K562 (cell line): ENCODE measurements around the gene CHST13. TPM values are rescaled to one million over a fixed set of nuclear protein-coding genes. Genes with fewer than 3 reads are reported as not detected.

Experiments
- ATAC-seq: fragments of 200-7000 bp; cut with Tn5 transposase; 3 replicates; pipeline ENCODE4 v1.9.1; 2020; ENCODE audit warnings: moderate library complexity
- BruUV-seq: library from RNA; stranded (reverse); fragments of 400-500 nt; replicated peaks from 2 replicates; lab custom pipeline; 2021; lab: Mats Ljungman, UMichigan
- CTCF ChIA-PET: fragments of 300-600 bp; formaldehyde crosslinking; extraction: SDS; loops from one replicate; lab custom pipeline; 2021; ENCODE audit warnings: low intra/inter-chr PET ratio; lab: Yijun Ruan, JAX
- POLR2A ChIA-PET: fragments of 300-600, 350-650 bp; sonication (Branson Sonifier 250); formaldehyde crosslinking; extraction: SDS; loops from one replicate; lab custom pipeline; 2021; ENCODE audit warnings: antibody characterized with exemption, inconsistent platforms; lab: Yijun Ruan, JAX
- DNase-seq, 4 experiments: peaks; one replicate each; pipeline versions ENCODE4 v3.0.0 to v3.0.0-alpha.2; 2011 to 2018; ENCODE audit warnings: low spot score in 3 of 4, mixed read lengths in 3 of 4; ENCODE audit errors: extremely low read depth in 1 of 4
- FAIRE-seq: peaks from 2 replicates; lab custom pipeline; 2011; peaks lifted over from hg19 to GRCh38; lab: Jason Lieb, UNC
- H2AFZ ChIP-seq: 2 replicates; pipeline ENCODE4 v1.6.0; 2011; ENCODE audit warnings: low read depth, low read length, control low read depth, inconsistent platforms
- H3K27ac ChIP-seq: fragments of 200-600 bp; 3 replicates; pipeline ENCODE4 v1.8.0; 2011; ENCODE audit warnings: low read depth, mild to moderate bottlenecking, control low read depth, inconsistent platforms, low read length, moderate library complexity, mixed read lengths; ENCODE audit errors: extremely low read depth
- H3K27me3 ChIP-seq, 2 experiments: fragments of 300-600 bp in 1 of 2; 2 replicates in 1 of 2; 3 replicates in 1 of 2; pipeline versions ENCODE4 v1.6.0 to v1.8.0; 2011; ENCODE audit warnings: inconsistent platforms in 2 of 2, low read length in 2 of 2, mild to moderate bottlenecking in 1 of 2, mixed read lengths in 1 of 2, moderate library complexity in 1 of 2; ENCODE audit not compliant: control insufficient read depth in 2 of 2, insufficient read depth in 2 of 2
- H3K36me3 ChIP-seq: fragments of 300-600 bp; 3 replicates; pipeline ENCODE4 v1.8.0; 2011; ENCODE audit warnings: mild to moderate bottlenecking, low read length, inconsistent platforms; ENCODE audit not compliant: control insufficient read depth, insufficient read depth
- H3K4me1 ChIP-seq, 2 experiments: fragments of 200-600 bp in 1 of 2; replicated peaks in 1 of 2; 2 replicates in 1 of 2; 3 replicates in 1 of 2; pipeline versions ENCODE4 v1.5.1 to v1.8.0; 2011; ENCODE audit warnings: inconsistent platforms in 2 of 2, low read length in 2 of 2, mild to moderate bottlenecking in 1 of 2, mixed read lengths in 1 of 2, moderate library complexity in 1 of 2; ENCODE audit not compliant: control insufficient read depth in 2 of 2, insufficient read depth in 2 of 2
- H3K4me2 ChIP-seq: 2 replicates; pipeline ENCODE4 v1.6.1; 2011; ENCODE audit warnings: low read length, control low read depth, inconsistent platforms, mixed read lengths; ENCODE audit not compliant: insufficient read depth
- H3K4me3 ChIP-seq: fragments of 200-600 bp; sonication (generic), shearing (Covaris generic); 2 replicates; pipeline ENCODE4 v1.5.1; 2016; ENCODE audit warnings: control low read depth, inconsistent platforms
- H3K79me2 ChIP-seq: fragments of 200-600 bp; 3 replicates; pipeline ENCODE4 v1.8.0; 2011; ENCODE audit warnings: low read length, inconsistent platforms; ENCODE audit not compliant: control insufficient read depth, insufficient read depth
- H3K9ac ChIP-seq, 2 experiments: 2 replicates each; pipeline versions ENCODE4 v1.6.0 to v1.6.1; 2011; ENCODE audit warnings: low read depth in 2 of 2, low read length in 2 of 2, control low read depth in 1 of 2, inconsistent platforms in 1 of 2, mild to moderate bottlenecking in 1 of 2, mixed read lengths in 1 of 2; ENCODE audit not compliant: insufficient read depth in 1 of 2
- H3K9me1 ChIP-seq: one replicate; pipeline ENCODE4 v1.6.0; 2011; ENCODE audit warnings: inconsistent platforms, mild to moderate bottlenecking, low read length, moderate library complexity; ENCODE audit not compliant: control insufficient read depth, insufficient read depth
- H3K9me3 ChIP-seq: replicated peaks from 2 replicates; pipeline ENCODE4 v1.5.1; 2011; ENCODE audit warnings: low read depth, low read length, inconsistent platforms; ENCODE audit not compliant: control insufficient read depth, insufficient read depth
- H4K20me1 ChIP-seq: replicated peaks from 2 replicates; pipeline ENCODE4 v1.6.1; 2011; ENCODE audit warnings: low read length, inconsistent platforms, mixed read lengths; ENCODE audit not compliant: control insufficient read depth, insufficient read depth
- CXXC5 ChIP-seq: fragments of 250-450 bp; sonication (Bioruptor Pico); IDR thresholded peaks from 2 replicates; pipeline ENCODE4 v1.8.0; 2022; ENCODE audit warnings: inconsistent platforms, mild to moderate bottlenecking, moderate library complexity
- DNMT1 ChIP-seq: fragments of 450-650 bp; IDR thresholded peaks from 2 replicates; pipeline ENCODE4 v1.6.1; 2016; ENCODE audit warnings: antibody characterized with exemption, mild to moderate bottlenecking
- HDAC3 ChIP-seq: fragments of 450-650 bp; IDR thresholded peaks from 2 replicates; pipeline ENCODE4 v1.6.1; 2018; ENCODE audit warnings: borderline replicate concordance, mild to moderate bottlenecking, moderate library complexity; ENCODE audit not compliant: partially characterized antibody
- MCM2 ChIP-seq: fragments of 450-650 bp; IDR thresholded peaks from 2 replicates; pipeline ENCODE4 v1.6.1; 2017; ENCODE audit warnings: low read depth, mild to moderate bottlenecking
- MECOM ChIP-seq: fragments of 250-450 bp; sonication (Bioruptor Pico); IDR thresholded peaks from 2 replicates; pipeline ENCODE4 v1.8.0; 2022; ENCODE audit warnings: inconsistent platforms
- NR3C1 ChIP-seq: sonication (generic); formaldehyde crosslinking; IDR thresholded peaks from 2 replicates; pipeline ENCODE4 v1.8.1; 2022; ENCODE audit warnings: missing genetic modification reagents
- RAD21 ChIP-seq, 2 experiments: fragments of 250-450 bp in 1 of 2; fragments of 450-650 bp in 1 of 2; sonication (Bioruptor Pico) in 1 of 2; formaldehyde crosslinking in 1 of 2; IDR thresholded peaks in 1 of 2; conservative IDR thresholded peaks in 1 of 2; 2 replicates each; pipeline versions ENCODE4 v1.4.0 to v1.8.0; 2020 to 2022; ENCODE audit warnings: mild to moderate bottlenecking in 2 of 2, moderate library complexity in 1 of 2
- SIN3A ChIP-seq, 2 experiments: fragments of 150-350 bp in 1 of 2; IDR thresholded peaks; 2 replicates each; pipeline ENCODE4 v1.6.1; 2011 to 2016; ENCODE audit warnings: borderline replicate concordance in 2 of 2, low read depth in 2 of 2, low read length in 2 of 2, mild to moderate bottlenecking in 2 of 2, moderate library complexity in 2 of 2; ENCODE audit not compliant: control insufficient read depth in 1 of 2
- SOX6 ChIP-seq: fragments of 450-650 bp; IDR thresholded peaks from 2 replicates; pipeline ENCODE4 v1.6.1; 2014; ENCODE audit warnings: mild to moderate bottlenecking
- SRSF7 ChIP-seq: fragments of 200-400 bp; formaldehyde crosslinking; optimal IDR thresholded peaks from 2 replicates; pipeline ENCODE3; 2017; ENCODE audit warnings: mild to moderate bottlenecking, low read depth, low read length
- WGBS: fragments of 100-300 bp; shearing (Covaris generic); methylation state at CpG from one replicate; pipeline ENCODE4 v1.1.6; 2016; ENCODE audit warnings: low coverage, mixed read lengths; ENCODE audit not compliant: insufficient coverage; ENCODE audit errors: missing lambda C conversion rate; 5-methylcytosine and 5-hydroxymethylcytosine counted together
- in situ Hi-C: fragments of 300-500 bp; cut with MboI; formaldehyde crosslinking; loops from 4 replicates; pipeline ENCODE4 v1.15.0; 2018; ENCODE audit warnings: inconsistent platforms, mixed read lengths
- intact Hi-C: fragments of 100-400 bp; cut with micrococcal nuclease; formaldehyde crosslinking; loops from 2 replicates; pipeline ENCODE4 v1.14.2; 2022
- polyA plus RNA-seq, 8 experiments: library from polyadenylated mRNA; depleted of rRNA in 4 of 8; stranded (reverse) in 5 of 8; unstranded in 3 of 8; fragments of >200 nt; fragmentation: Nextera tagmentation in 2 of 8; fragmentation: Illumina TruSeq in 1 of 8; extraction: Ambion mirVana in 2 of 8; extraction: Trizol in 1 of 8; gene quantifications; 2 replicates each; pipeline versions ENCODE4 v1.2.1 to v1.2.3, GENCODE V29; 2011 to 2014; ENCODE audit warnings: inconsistent platforms in 1 of 8, missing spikeins in 1 of 8
- total RNA-seq, 7 experiments: library from RNA; depleted of rRNA in 6 of 7; stranded (reverse); fragments of >200 nt in 6 of 7; fragmentation: Illumina TruSeq in 2 of 7; extraction: Trizol in 2 of 7; gene quantifications; 2 replicates each; pipeline versions ENCODE4 v1.2.1 to v1.2.3, GENCODE V29; 2011 to 2021; ENCODE audit warnings: low replicate concordance in 1 of 7
- TF ChIP-seq, protein P1 (sequence below): fragments of 450-650 bp; IDR thresholded peaks from 2 replicates; pipeline ENCODE4 v1.6.1; 2016; ENCODE audit warnings: low read depth
- TF ChIP-seq, protein P2 (sequence below): sonication (generic); formaldehyde crosslinking; IDR thresholded peaks from 2 replicates; pipeline ENCODE4 v1.8.1; 2022; ENCODE audit warnings: missing genetic modification reagents

Gene CHST13
- total and polyA plus RNA-seq, 9 of the 15 experiments (the other 6 are each of a cell fraction or from before 2014, with no cell fraction given), result not detected

DNA sequence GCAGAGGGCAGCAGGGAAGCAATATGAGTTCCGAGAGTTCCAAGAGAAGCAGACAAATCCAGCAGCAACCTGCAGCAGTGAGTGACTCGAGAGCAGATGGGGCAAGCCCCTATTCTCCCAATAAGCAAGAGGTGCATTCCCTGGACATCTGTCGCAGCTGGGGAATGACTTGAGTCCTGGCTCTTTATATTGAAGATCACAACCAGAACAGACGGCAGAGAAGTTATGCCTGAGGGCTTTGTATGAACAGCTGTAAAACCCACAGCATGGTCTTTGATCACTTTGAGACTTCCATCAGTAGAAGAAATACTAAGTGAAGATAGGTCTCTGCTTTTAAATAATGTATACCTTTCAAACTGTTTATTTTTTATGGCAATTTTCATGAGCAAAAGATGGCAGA, 58.4 kb downstream of the CHST13 start:
- no peaks in the 10 kb centered on the region for H3K36me3 ChIP-seq
- ATAC-seq (no peak), DNase-seq (no peak), FAIRE-seq (no peak)
- ChIA-PET POLR2A (interaction anchor here (0.6 to 1.0 kb wide), 4 partner anchors 22 to 485 kb away, joined by 3 to 4 read pairs (median 3); partner anchors contain the start of gene CHST13), CTCF (no interaction called here)
- in situ Hi-C loops (no loop called here), intact Hi-C loops (no loop called here)
- TF ChIP-seq SOX6 (no peak), NR3C1 (no peak), MCM2 (no peak), MECOM (no peak), DNMT1 (no peak), SIN3A (IDR thresholded peaks at IDR 0.05; ENCODE audit: borderline replicate concordance in 2 of 2, control insufficient read depth in 1 of 2, low read depth in 2 of 2, low read length in 2 of 2) (no peak), RAD21 (CRISPR knock-in tag; conservative IDR thresholded peaks at IDR 0.05 in 1 of 2, IDR thresholded peaks at IDR 0.05 in 1 of 2) (no peak), CXXC5 (CRISPR knock-in tag) (no peak), HDAC3 (no peak), SRSF7 (no peak)
- TF ChIP-seq, protein P1, sequence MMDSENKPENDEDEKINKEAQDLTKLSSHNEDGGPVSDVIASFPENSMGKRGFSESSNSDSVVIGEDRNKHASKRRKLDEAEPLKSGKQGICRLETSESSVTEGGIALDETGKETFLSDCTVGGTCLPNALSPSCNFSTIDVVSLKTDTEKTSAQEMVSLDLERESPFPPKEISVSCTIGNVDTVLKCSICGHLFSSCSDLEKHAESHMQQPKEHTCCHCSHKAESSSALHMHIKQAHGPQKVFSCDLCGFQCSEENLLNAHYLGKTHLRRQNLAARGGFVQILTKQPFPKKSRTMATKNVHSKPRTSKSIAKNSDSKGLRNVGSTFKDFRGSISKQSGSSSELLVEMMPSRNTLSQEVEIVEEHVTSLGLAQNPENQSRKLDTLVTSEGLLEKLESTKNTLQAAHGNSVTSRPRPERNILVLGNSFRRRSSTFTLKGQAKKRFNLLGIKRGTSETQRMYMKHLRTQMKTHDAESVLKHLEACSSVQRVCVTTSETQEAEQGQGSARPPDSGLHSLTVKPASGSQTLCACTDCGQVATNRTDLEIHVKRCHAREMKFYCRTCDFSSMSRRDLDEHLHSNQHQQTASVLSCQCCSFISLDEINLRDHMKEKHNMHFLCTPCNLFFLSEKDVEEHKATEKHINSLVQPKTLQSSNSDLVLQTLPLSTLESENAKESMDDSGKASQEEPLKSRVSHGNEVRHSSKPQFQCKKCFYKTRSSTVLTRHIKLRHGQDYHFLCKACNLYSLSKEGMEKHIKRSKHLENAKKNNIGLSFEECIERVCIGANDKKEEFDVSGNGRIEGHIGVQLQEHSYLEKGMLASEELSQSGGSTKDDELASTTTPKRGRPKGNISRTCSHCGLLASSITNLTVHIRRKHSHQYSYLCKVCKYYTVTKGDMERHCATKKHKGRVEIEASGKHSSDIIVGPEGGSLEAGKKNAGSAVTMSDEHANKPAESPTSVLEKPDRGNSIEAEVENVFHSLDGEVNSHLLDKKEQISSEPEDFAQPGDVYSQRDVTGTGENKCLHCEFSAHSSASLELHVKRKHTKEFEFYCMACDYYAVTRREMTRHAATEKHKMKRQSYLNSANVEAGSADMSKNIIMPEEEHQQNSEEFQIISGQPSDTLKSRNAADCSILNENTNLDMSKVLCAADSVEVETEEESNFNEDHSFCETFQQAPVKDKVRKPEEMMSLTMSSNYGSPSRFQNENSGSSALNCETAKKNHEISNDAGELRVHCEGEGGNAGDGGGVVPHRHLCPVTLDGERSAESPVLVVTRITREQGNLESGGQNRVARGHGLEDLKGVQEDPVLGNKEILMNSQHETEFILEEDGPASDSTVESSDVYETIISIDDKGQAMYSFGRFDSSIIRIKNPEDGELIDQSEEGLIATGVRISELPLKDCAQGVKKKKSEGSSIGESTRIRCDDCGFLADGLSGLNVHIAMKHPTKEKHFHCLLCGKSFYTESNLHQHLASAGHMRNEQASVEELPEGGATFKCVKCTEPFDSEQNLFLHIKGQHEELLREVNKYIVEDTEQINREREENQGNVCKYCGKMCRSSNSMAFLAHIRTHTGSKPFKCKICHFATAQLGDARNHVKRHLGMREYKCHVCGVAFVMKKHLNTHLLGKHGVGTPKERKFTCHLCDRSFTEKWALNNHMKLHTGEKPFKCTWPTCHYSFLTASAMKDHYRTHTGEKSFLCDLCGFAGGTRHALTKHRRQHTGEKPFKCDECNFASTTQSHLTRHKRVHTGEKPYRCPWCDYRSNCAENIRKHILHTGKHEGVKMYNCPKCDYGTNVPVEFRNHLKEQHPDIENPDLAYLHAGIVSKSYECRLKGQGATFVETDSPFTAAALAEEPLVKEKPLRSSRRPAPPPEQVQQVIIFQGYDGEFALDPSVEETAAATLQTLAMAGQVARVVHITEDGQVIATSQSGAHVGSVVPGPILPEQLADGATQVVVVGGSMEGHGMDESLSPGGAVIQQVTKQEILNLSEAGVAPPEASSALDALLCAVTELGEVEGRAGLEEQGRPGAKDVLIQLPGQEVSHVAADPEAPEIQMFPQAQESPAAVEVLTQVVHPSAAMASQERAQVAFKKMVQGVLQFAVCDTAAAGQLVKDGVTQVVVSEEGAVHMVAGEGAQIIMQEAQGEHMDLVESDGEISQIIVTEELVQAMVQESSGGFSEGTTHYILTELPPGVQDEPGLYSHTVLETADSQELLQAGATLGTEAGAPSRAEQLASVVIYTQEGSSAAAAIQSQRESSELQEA, result no peak
- TF ChIP-seq, protein P2, sequence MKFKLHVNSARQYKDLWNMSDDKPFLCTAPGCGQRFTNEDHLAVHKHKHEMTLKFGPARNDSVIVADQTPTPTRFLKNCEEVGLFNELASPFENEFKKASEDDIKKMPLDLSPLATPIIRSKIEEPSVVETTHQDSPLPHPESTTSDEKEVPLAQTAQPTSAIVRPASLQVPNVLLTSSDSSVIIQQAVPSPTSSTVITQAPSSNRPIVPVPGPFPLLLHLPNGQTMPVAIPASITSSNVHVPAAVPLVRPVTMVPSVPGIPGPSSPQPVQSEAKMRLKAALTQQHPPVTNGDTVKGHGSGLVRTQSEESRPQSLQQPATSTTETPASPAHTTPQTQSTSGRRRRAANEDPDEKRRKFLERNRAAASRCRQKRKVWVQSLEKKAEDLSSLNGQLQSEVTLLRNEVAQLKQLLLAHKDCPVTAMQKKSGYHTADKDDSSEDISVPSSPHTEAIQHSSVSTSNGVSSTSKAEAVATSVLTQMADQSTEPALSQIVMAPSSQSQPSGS, result no peak
- H2AFZ ChIP-seq, result no peak overlapping the region
- no peaks in the 10 kb centered on the region for H3K79me2 ChIP-seq
- WGBS, result 0% methylated on average over 3 of the region's 4 CpGs
- no peak overlapping the region for H3K4me3 ChIP-seq
- BruUV-seq, result no TSS peak
- H3K9me1 ChIP-seq, result no peaks in the 10 kb centered on the region
- no peaks in the 10 kb centered on the region for H3K9me3 ChIP-seq
- H3K4me1 ChIP-seq, result no peaks in the 10 kb centered on the region
- no peak overlapping the region for H3K9ac ChIP-seq
- H3K27ac ChIP-seq, result no peak overlapping the region
- no peaks in the 10 kb centered on the region for H4K20me1 ChIP-seq
- no peak overlapping the region for H3K4me2 ChIP-seq
- peaks cover 0 to 8% of the 10 kb centered on the region in 2 experiments; a peak in 1 of 5 replicates for H3K27me3 ChIP-seq
